A673 (cell line): ENCODE data around the gene REG4.

Experiments used
- CTCF ChIP-seq: fragments of 300-800, 200-600 bp; sonication (generic); conservative IDR thresholded peaks from 2 replicates; pipeline ENCODE4 v1.5.1; 2017; ENCODE audit warnings: low read depth, mild to moderate bottlenecking, antibody characterized with exemption, low read length, moderate library complexity, mixed read lengths
- EZH2 ChIP-seq: fragments of 200-600 bp; sonication (generic); IDR thresholded peaks from 2 replicates; pipeline ENCODE4 v1.6.1; 2017; ENCODE audit warnings: borderline replicate concordance, low read depth, mild to moderate bottlenecking, mixed read lengths, antibody characterized with exemption, low read length; ENCODE audit not compliant: poor library complexity, severe bottlenecking

- TF ChIP-seq CTCF (no peak), EZH2 (no peak)
These were observed 14.1 kb downstream of the REG4 start for GRCh38 chr1:119797162-119797561.
